ENCODE measurements around the gene PPP1R3F.

GRCh38 chrX:49249616-49250015, 20.0 kb upstream of the PPP1R3F start:
- TF ChIP-seq ESRRA (IDR thresholded peaks at IDR 0.05; ENCODE audit: borderline replicate concordance, low read depth) (no peak), CTCF (IDR thresholded peaks at IDR 0.05 in 2 of 3, conservative IDR thresholded peaks at IDR 0.05 in 1 of 3; ENCODE audit: insufficient read depth in 2 of 3, low read depth in 1 of 3, low read length in 3 of 3) (no peak), SRF (CRISPR knock-in tag; IDR thresholded peaks at IDR 0.05) (no peak), ZNF785 (CRISPR knock-in tag; IDR thresholded peaks at IDR 0.05) (no peak)

Data from K562 (cell line).